Left hindlimb (tissue), 1 donor: ENCODE results near the gene TTC19.
"Not testable (repeated sequence)": the region's sequence is repeated elsewhere in the genome, so short reads cannot be mapped to it uniquely, and the experiment has no call there.

Source experiments
- DNase-seq: peaks from one replicate; pipeline ENCODE4 v3.0.0-alpha.2; 2018

The TTC19 gene

GRCh38 chr17:16033729-16034349 lies 34.2 kb downstream of the TTC19 start:
- DNase-seq: no peak

GRCh38 chr17:16036261-16036660 lies 36.6 kb downstream of the TTC19 start:
- DNase-seq: no peak

GRCh38 chr17:16037636-16038035 lies 38.0 kb downstream of the TTC19 start:
- no peak for DNase-seq

- peak; percentile 31 for DNase-seq
Observed at GRCh38 chr17:16040710-16041251, 41.2 kb downstream of the TTC19 start.

- DNase-seq: no peak
Observed at GRCh38 chr17:16044487-16044886, 44.9 kb downstream of the TTC19 start.

- DNase-seq: no peak
Observed at GRCh38 chr17:16046966-16047365, 47.3 kb downstream of the TTC19 start.

GRCh38 chr17:16048811-16049449 lies 49.3 kb downstream of the TTC19 start:
- no peak for DNase-seq

- DNase-seq: no peak
Observed at GRCh38 chr17:16050844-16051243, 51.2 kb downstream of the TTC19 start.

- no peak for DNase-seq
Observed at GRCh38 chr17:16052486-16052885, 52.9 kb downstream of the TTC19 start.

- DNase-seq: not testable (repeated sequence)
Observed at GRCh38 chr17:16055139-16055538, 55.5 kb downstream of the TTC19 start.

GRCh38 chr17:16061631-16062030 lies 62.0 kb downstream of the TTC19 start:
- no peak for DNase-seq

GRCh38 chr17:16066125-16066524 lies 66.5 kb downstream of the TTC19 start:
- no peak for DNase-seq

GRCh38 chr17:16068323-16068722 lies 68.7 kb downstream of the TTC19 start:
- DNase-seq: no peak

GRCh38 chr17:16072031-16072430 lies 72.4 kb downstream of the TTC19 start:
- DNase-seq: no peak

GRCh38 chr17:16073845-16074244 lies 74.2 kb downstream of the TTC19 start:
- DNase-seq: no peak

GRCh38 chr17:16074423-16074822 lies 74.8 kb downstream of the TTC19 start:
- no peak for DNase-seq

GRCh38 chr17:16075949-16076348 lies 76.3 kb downstream of the TTC19 start:
- DNase-seq: no peak
